SK-N-SH treated with all-trans-retinoic acid at 6 μM for 48 hours (cell line): Measurements from ENCODE around the gene KCNG3.

Experiments used
- ARNTL ChIP-seq: fragments of 450-650 bp; formaldehyde crosslinking; IDR thresholded peaks from 2 replicates; pipeline ENCODE4 v1.5.0; 2020; ENCODE audit warnings: low read depth, mild to moderate bottlenecking, moderate library complexity, borderline replicate concordance
- BACH2 ChIP-seq: fragments of 250-450 bp; sonication (Bioruptor Pico); IDR thresholded peaks from 2 replicates; pipeline ENCODE4 v1.9.0; 2021; ENCODE audit warnings: mild to moderate bottlenecking, borderline replicate concordance
- ESRRG ChIP-seq: fragments of 250-450 bp; sonication (Bioruptor Pico); IDR thresholded peaks from 2 replicates; pipeline ENCODE4 v1.6.1; 2021; ENCODE audit warnings: mild to moderate bottlenecking
- GLIS3 ChIP-seq: fragments of 250-450 bp; sonication (Bioruptor Pico); IDR thresholded peaks from 2 replicates; pipeline ENCODE4 v1.5.0; 2020; ENCODE audit warnings: mild to moderate bottlenecking, moderate library complexity
- OSR1 ChIP-seq: fragments of 250-450 bp; sonication (Bioruptor Pico); IDR thresholded peaks from 2 replicates; pipeline ENCODE4 v1.8.0; 2022; ENCODE audit warnings: moderate library complexity, mild to moderate bottlenecking, inconsistent platforms
- RARB ChIP-seq: fragments of 250-450 bp; sonication (Bioruptor Pico); IDR thresholded peaks from 2 replicates; pipeline ENCODE4 v1.8.0; 2021; ENCODE audit warnings: mild to moderate bottlenecking, moderate library complexity
- SNAI2 ChIP-seq: fragments of 250-450 bp; sonication (Bioruptor Pico); IDR thresholded peaks from 2 replicates; pipeline ENCODE4 v1.5.0; 2020; ENCODE audit warnings: mild to moderate bottlenecking, moderate library complexity
- TOX ChIP-seq: fragments of 250-450 bp; sonication (Bioruptor Pico); IDR thresholded peaks from 2 replicates; pipeline ENCODE4 v1.8.0; 2021; ENCODE audit warnings: mild to moderate bottlenecking, moderate library complexity, borderline replicate concordance
- ZFP3 ChIP-seq: fragments of 250-450 bp; sonication (Bioruptor Pico); IDR thresholded peaks from 2 replicates; pipeline ENCODE4 v1.5.0; 2020; ENCODE audit warnings: mild to moderate bottlenecking, moderate library complexity
- ZFP30 ChIP-seq: fragments of 450-650 bp; formaldehyde crosslinking; IDR thresholded peaks from 2 replicates; pipeline ENCODE4 v1.5.0; 2022; ENCODE audit warnings: mild to moderate bottlenecking, moderate library complexity
- ZNF565 ChIP-seq: fragments of 450-650 bp; formaldehyde crosslinking; conservative IDR thresholded peaks from 2 replicates; pipeline ENCODE4 v1.5.0; 2020; ENCODE audit warnings: low read depth, mild to moderate bottlenecking, moderate library complexity
- ZNF70 ChIP-seq: fragments of 450-650 bp; formaldehyde crosslinking; IDR thresholded peaks from 2 replicates; pipeline ENCODE4 v1.5.0; 2020; ENCODE audit warnings: mild to moderate bottlenecking, moderate library complexity
- ZNF8 ChIP-seq: fragments of 450-650 bp; formaldehyde crosslinking; IDR thresholded peaks from 2 replicates; pipeline ENCODE4 v1.5.0; 2020; ENCODE audit warnings: mild to moderate bottlenecking, moderate library complexity
- TF ChIP-seq, protein P1 (sequence below): fragments of 250-450 bp; sonication (Bioruptor Pico); IDR thresholded peaks from 2 replicates; pipeline ENCODE4 v1.5.1; 2020; ENCODE audit warnings: low read depth, mild to moderate bottlenecking, moderate library complexity

DNA sequence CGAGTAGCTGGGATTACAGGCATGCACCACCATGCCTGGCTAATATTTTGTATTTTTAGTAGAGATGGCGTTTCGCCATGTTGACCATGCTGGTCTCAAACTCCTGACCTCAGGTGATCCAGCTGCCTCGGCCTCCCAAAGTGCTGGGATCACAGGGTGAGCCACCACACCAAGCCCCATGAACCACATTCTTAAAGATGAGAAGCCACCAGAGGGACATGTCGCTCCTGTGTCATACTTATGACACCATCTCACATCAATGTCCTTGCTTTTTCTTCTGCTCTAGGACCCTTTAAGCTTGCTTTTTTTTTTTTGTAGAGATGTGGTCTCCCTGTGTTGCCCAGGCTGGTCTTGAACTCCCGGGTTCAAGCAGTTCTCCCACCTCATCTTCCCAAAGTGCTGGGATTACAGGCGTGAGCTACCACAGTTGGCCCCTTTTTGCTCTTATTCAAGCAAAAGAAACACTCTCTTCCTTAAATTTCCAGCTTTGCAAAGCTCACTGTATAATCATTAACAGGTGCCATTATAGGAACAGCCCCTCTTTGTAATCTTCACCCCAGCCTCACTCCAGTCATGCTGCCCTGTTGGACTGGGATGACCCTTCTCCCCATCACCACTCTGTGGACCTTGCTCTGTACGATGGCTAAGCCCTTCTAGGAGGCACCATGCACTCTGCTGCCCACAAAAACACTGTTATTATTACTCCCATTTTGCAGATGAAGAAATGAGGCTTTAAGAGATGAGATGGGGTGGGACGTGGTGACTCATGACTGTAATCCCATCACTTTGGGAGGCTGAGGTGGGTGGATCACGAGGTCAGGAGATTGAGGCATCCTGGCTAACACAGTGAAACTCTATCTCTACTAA lies 10.8 kb upstream of the KCNG3 start:
- TF ChIP-seq ZNF8 (CRISPR knock-in tag) (no peak), ZFP30 (no peak), ZNF565 (CRISPR knock-in tag) (no peak), ZFP3 (CRISPR knock-in tag) (no peak), GLIS3 (CRISPR knock-in tag) (no peak), ARNTL (CRISPR knock-in tag) (no peak), ZNF70 (CRISPR knock-in tag) (no peak), ESRRG (CRISPR knock-in tag) (no peak), TOX (no peak), OSR1 (CRISPR knock-in tag) (no peak), BACH2 (CRISPR knock-in tag) (no peak), SNAI2 (CRISPR knock-in tag) (no peak), RARB (CRISPR knock-in tag) (no peak)
- TF ChIP-seq, protein P1, sequence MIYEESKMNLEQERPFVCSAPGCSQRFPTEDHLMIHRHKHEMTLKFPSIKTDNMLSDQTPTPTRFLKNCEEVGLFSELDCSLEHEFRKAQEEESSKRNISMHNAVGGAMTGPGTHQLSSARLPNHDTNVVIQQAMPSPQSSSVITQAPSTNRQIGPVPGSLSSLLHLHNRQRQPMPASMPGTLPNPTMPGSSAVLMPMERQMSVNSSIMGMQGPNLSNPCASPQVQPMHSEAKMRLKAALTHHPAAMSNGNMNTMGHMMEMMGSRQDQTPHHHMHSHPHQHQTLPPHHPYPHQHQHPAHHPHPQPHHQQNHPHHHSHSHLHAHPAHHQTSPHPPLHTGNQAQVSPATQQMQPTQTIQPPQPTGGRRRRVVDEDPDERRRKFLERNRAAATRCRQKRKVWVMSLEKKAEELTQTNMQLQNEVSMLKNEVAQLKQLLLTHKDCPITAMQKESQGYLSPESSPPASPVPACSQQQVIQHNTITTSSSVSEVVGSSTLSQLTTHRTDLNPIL: no peak
